Neuronal stem cell (in vitro differentiated cells): ENCODE measurements around the gene SEBOX.

Source experiments
- DNase-seq: peaks from one replicate; pipeline ENCODE4 v3.0.0-alpha.2; 2013; ENCODE audit warnings: low spot score
- H2AFZ ChIP-seq: one replicate; pipeline ENCODE4 v1.6.1; 2013; ENCODE audit warnings: mild to moderate bottlenecking, low read length, inconsistent platforms
- H2AK5ac ChIP-seq: 2 replicates; pipeline ENCODE4 v1.6.1; 2013; ENCODE audit warnings: low read depth, mild to moderate bottlenecking, inconsistent platforms, low read length, moderate library complexity, mixed read lengths
- H2BK120ac ChIP-seq: 2 replicates; pipeline ENCODE4 v1.6.1; 2013; ENCODE audit warnings: low read depth, mild to moderate bottlenecking, inconsistent platforms, low read length, moderate library complexity, mixed read lengths
- H2BK12ac ChIP-seq: one replicate; pipeline ENCODE4 v1.6.1; 2013; ENCODE audit warnings: low read length, inconsistent platforms
- H2BK15ac ChIP-seq: 2 replicates; pipeline ENCODE4 v1.6.1; 2013; ENCODE audit warnings: mild to moderate bottlenecking, low read length, inconsistent platforms, mixed read lengths
- H2BK5ac ChIP-seq: one replicate; pipeline ENCODE4 v1.6.1; 2013; ENCODE audit warnings: inconsistent platforms, mild to moderate bottlenecking, low read length, moderate library complexity
- H3K14ac ChIP-seq: one replicate; pipeline ENCODE4 v1.6.1; 2013; ENCODE audit warnings: low read length, inconsistent platforms
- H3K18ac ChIP-seq: 2 replicates; pipeline ENCODE4 v1.6.1; 2013; ENCODE audit warnings: low read length, inconsistent platforms
- H3K23ac ChIP-seq: 2 replicates; pipeline ENCODE4 v1.6.1; 2013; ENCODE audit warnings: low read depth, mild to moderate bottlenecking, mixed read lengths, low read length, inconsistent platforms; ENCODE audit not compliant: poor library complexity
- H3K27ac ChIP-seq: replicated peaks from 3 replicates; pipeline ENCODE4 v1.5.1; 2013; ENCODE audit warnings: low read length, inconsistent platforms
- H3K27me3 ChIP-seq, 3 experiments: 2 replicates each; pipeline ENCODE4 v1.6.1; 2013; ENCODE audit warnings: low read length in 3 of 3, mild to moderate bottlenecking in 2 of 3, inconsistent platforms in 1 of 3, low read depth in 1 of 3, mixed read lengths in 1 of 3, moderate library complexity in 1 of 3; ENCODE audit not compliant: control insufficient read depth in 3 of 3, insufficient read depth in 3 of 3
- H3K36me3 ChIP-seq, 2 donors: replicated peaks in 1 of 2; 2 replicates each; pipeline ENCODE4 v1.6.1; 2013; ENCODE audit warnings: low read length in 2 of 2; ENCODE audit not compliant: control insufficient read depth in 2 of 2, insufficient read depth in 2 of 2
- H3K4ac ChIP-seq: 2 replicates; pipeline ENCODE4 v1.6.1; 2013; ENCODE audit warnings: inconsistent platforms, mild to moderate bottlenecking, low read length, moderate library complexity
- H3K4me1 ChIP-seq, 2 donors: 1 replicate in 1 of 2; 2 replicates in 1 of 2; pipeline ENCODE4 v1.6.1; 2013; ENCODE audit warnings: low read length in 2 of 2, low read depth in 1 of 2; ENCODE audit not compliant: control insufficient read depth in 2 of 2, insufficient read depth in 1 of 2
- H3K4me2 ChIP-seq: one replicate; pipeline ENCODE4 v1.6.1; 2013; ENCODE audit warnings: mild to moderate bottlenecking, low read length, inconsistent platforms; ENCODE audit not compliant: insufficient read depth, poor library complexity, severe bottlenecking
- H3K4me3 ChIP-seq, 2 donors: 2 replicates each; pipeline ENCODE4 v1.5.1; 2013; ENCODE audit warnings: low read length in 2 of 2, mild to moderate bottlenecking in 2 of 2, inconsistent platforms in 1 of 2, moderate library complexity in 1 of 2
- H3K79me1 ChIP-seq: one replicate; pipeline ENCODE4 v1.6.1; 2013; ENCODE audit warnings: low read depth, mild to moderate bottlenecking, inconsistent platforms, low read length, moderate library complexity
- H3K9ac ChIP-seq: one replicate; pipeline ENCODE4 v1.6.1; 2013; ENCODE audit warnings: mild to moderate bottlenecking, low read depth, low read length, inconsistent platforms; ENCODE audit not compliant: poor library complexity
- H3K9me3 ChIP-seq, 2 donors: replicated peaks in 1 of 2; 2 replicates each; pipeline versions ENCODE3 to v1.6.1; 2013; ENCODE audit warnings: low read length in 2 of 2, mild to moderate bottlenecking in 2 of 2, inconsistent platforms in 1 of 2, low read depth in 1 of 2, mixed read lengths in 1 of 2, moderate library complexity in 1 of 2; ENCODE audit not compliant: control insufficient read depth in 2 of 2, insufficient read depth in 1 of 2
- H4K8ac ChIP-seq: one replicate; pipeline ENCODE4 v1.6.1; 2013; ENCODE audit warnings: low read depth, mild to moderate bottlenecking, inconsistent platforms, low read length, moderate library complexity
- H4K91ac ChIP-seq: one replicate; pipeline ENCODE4 v1.6.1; 2013; ENCODE audit warnings: low read length, low read depth, mild to moderate bottlenecking, inconsistent platforms; ENCODE audit not compliant: poor library complexity
- WGBS, 2 donors: extraction: QIAGEN DNeasy Blood & Tissue Kit; methylation state at CpG; one replicate each; pipeline ENCODE4 v1.1.7; 2013; ENCODE audit warnings: missing lambda C conversion rate in 2 of 2, mixed read lengths in 1 of 2; ENCODE audit not compliant: insufficient read length in 2 of 2, insufficient replicate concordance in 1 of 2; ENCODE audit errors: extremely low coverage in 2 of 2; 5-methylcytosine and 5-hydroxymethylcytosine counted together

SEBOX gene

DNA sequence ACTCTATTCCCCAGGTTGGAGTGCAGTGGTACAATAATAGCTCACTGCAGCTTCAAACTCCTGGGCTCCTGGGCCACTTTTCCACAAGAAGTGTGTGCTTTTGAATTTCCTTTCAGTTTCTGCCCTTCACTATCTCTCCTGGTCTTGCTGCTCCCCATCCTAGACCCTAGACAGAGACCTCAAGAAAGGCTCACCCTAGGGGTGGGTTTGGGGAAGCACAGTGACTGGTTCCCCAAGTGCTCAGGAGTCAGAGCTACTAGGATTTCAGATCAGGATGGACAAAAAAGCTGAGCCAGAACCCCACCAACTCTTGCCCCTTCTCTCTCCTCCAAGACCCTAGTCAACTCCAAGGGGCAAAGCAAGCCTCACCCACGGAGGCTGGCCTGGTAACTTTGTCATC, 1.6 kb upstream of the SEBOX start:
- H3K27me3 ChIP-seq, result no peaks in the 10 kb centered on the region
- H2AFZ ChIP-seq, result no peak overlapping the region
- peaks cover 6 to 30% of the 10 kb centered on the region in 2 donors for H3K36me3 ChIP-seq
- H4K91ac ChIP-seq, result no peak overlapping the region
- H3K4me3 ChIP-seq, result no peak overlapping the region
- DNase-seq, result no peak
- no peak overlapping the region for H2BK120ac ChIP-seq
- no peak overlapping the region for H2BK5ac ChIP-seq
- no peak overlapping the region for H3K14ac ChIP-seq
- H3K27ac ChIP-seq, result no peak overlapping the region
- H3K79me1 ChIP-seq, result no peaks in the 10 kb centered on the region
- no peak overlapping the region for H2BK12ac ChIP-seq
- H3K4me1 ChIP-seq, result peaks cover 15 to 16% of the 10 kb centered on the region in 2 donors
- H2BK15ac ChIP-seq, result no peak overlapping the region
- H4K8ac ChIP-seq, result no peak overlapping the region
- H3K18ac ChIP-seq, result no peak overlapping the region
- H3K23ac ChIP-seq, result no peak overlapping the region
- H3K4ac ChIP-seq, result no peak overlapping the region
- no peak overlapping the region for H3K9ac ChIP-seq
- WGBS, 2 donors, result no CpG with 5 or more reads among the region's 1 CpG
- H3K9me3 ChIP-seq, result no peaks in the 10 kb centered on the region
- H2AK5ac ChIP-seq, result no peak overlapping the region
- no peak overlapping the region for H3K4me2 ChIP-seq

DNA sequence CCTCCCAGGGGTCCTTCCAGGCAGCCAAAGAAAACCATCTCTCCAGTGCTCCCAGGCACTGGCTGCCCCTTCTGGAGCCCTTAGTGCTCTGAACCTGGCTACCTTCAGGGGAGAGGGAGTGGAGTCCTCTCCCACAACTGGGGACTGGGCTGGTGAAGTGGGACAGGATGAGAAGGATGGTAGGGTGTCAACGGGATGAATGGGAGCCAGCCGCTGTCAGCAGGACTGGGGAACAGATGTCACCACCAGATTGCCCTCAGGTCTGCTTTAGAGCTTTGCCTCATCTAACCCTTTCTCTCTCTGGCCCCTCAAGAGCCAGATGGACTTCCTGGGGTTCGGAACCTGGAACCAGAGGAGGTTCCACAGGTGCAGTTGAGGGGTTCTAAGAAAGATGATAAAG, 488 bp upstream of the SEBOX start:
- DNase-seq, result no peak
- H3K36me3 ChIP-seq, result peaks cover 11 to 42% of the 10 kb centered on the region in 2 donors
- H2AFZ ChIP-seq, result no peak overlapping the region
- no peak overlapping the region for H2BK5ac ChIP-seq
- no peak overlapping the region for H2BK12ac ChIP-seq
- H3K18ac ChIP-seq, result no peak overlapping the region
- no peak overlapping the region for H3K4ac ChIP-seq
- no peak overlapping the region for H2AK5ac ChIP-seq
- no peak overlapping the region for H3K14ac ChIP-seq
- no peaks in the 10 kb centered on the region for H3K79me1 ChIP-seq
- H2BK120ac ChIP-seq, result no peak overlapping the region
- WGBS, 2 donors, result no CpG with 5 or more reads among the region's 3 CpGs
- no peak overlapping the region for H3K4me2 ChIP-seq
- H3K27me3 ChIP-seq, result no peaks in the 10 kb centered on the region
- H3K4me3 ChIP-seq, result no peak overlapping the region
- H3K23ac ChIP-seq, result no peak overlapping the region
- H2BK15ac ChIP-seq, result no peak overlapping the region
- H3K4me1 ChIP-seq, result peaks cover 9 to 10% of the 10 kb centered on the region in 2 donors
- no peak overlapping the region for H4K91ac ChIP-seq
- H3K9me3 ChIP-seq, result no peaks in the 10 kb centered on the region
- no peak overlapping the region for H3K27ac ChIP-seq
- H3K9ac ChIP-seq, result no peak overlapping the region
- no peak overlapping the region for H4K8ac ChIP-seq

DNA sequence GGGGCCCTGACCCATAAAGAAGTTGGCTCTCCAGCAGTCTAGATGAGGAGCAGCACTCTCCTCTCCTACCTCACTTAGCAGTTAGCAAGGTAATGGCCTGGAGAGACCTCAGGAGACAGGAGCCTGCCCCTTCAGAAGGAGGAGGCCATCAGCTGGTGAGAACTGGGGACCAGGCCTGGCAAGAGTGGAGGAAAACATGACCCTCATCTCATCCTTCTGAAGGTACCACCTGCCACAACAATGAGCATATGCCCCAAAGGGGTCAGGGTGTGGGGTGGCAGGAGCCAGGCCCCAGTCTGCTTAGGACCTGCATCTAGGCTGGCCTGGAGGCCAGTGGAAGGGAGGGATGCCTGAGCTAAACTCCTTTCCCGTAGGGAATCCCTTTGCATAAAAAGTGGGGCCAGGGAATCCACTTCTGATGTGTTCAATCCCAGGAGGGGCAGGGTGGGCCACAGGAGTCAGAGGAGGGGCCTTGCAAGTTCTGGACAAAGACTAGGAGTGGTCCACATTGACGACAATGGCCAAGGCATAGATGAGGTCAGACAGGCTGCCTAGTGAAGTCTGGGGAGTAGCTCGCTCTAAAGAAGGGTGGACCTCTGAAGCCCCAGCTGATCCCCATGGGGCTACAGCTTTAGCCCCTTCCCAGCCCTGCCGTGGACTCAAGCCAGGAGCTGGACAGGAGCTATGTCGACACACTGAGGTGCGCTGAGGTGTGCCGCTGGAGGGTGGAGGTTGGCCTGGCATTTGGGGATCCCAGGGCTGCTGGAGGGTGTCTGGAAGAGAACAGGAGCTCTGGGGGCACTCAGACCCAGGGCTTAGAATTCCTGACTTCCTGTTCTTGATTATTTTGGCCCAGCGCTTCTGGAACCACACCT, 986 bp downstream of the SEBOX start:
- Histone ChIP-seq H3K9me3 (no peaks in the 10 kb centered on the region), H3K4ac (no peak overlapping the region), H2BK5ac (no peak overlapping the region), H3K4me2 (no peak overlapping the region), H2AK5ac (no peak overlapping the region), H3K27ac (no peak overlapping the region), H3K9ac (no peak overlapping the region), H2BK120ac (no peak overlapping the region), H2AFZ (no peak overlapping the region), H3K79me1 (no peaks in the 10 kb centered on the region), H3K36me3 (peaks cover 19 to 56% of the 10 kb centered on the region in 2 donors), H3K4me3 (no peak overlapping the region), H4K8ac (no peak overlapping the region), H4K91ac (no peak overlapping the region), H3K27me3 (no peaks in the 10 kb centered on the region), H3K14ac (no peak overlapping the region), H3K4me1 (no peaks in the 10 kb centered on the region), H2BK12ac (no peak overlapping the region), H3K18ac (no peak overlapping the region), H3K23ac (no peak overlapping the region), H2BK15ac (no peak overlapping the region)
- WGBS, 2 donors, result no CpG with 5 or more reads among the region's 8 CpGs
- DNase-seq, result no peak

DNA sequence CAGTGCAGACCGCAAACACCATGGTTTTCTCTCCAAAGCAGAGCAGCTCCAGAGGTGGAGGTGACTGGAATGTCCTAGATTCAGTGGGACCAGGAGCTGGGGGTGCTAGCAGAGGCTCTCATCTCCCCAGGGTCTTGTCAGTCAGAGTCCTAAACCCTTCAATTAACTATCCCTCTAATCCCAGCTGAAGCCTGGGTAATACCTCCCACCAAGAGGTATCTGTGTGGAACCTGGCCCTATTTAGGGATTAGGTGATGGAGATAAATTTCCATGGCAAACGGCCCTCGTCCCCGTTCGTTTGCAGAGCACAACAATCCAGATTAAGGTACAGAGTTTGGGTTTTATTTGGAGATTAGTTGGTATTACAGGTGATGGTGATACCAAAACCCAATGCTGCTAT, 1.8 kb downstream of the SEBOX start:
- Histone ChIP-seq H2BK12ac (no peak overlapping the region), H3K27me3 (no peaks in the 10 kb centered on the region), H3K27ac (no peak overlapping the region), H2BK5ac (no peak overlapping the region), H3K9me3 (no peaks in the 10 kb centered on the region), H4K8ac (no peak overlapping the region), H3K9ac (no peak overlapping the region), H2AFZ (no peak overlapping the region), H3K18ac (no peak overlapping the region), H3K23ac (no peak overlapping the region), H2BK15ac (no peak overlapping the region), H3K14ac (no peak overlapping the region), H3K4me2 (no peak overlapping the region), H3K4me3 (no peak overlapping the region), H3K4ac (no peak overlapping the region), H3K36me3 (peaks cover 19 to 57% of the 10 kb centered on the region in 2 donors), H2BK120ac (no peak overlapping the region), H4K91ac (no peak overlapping the region), H2AK5ac (no peak overlapping the region), H3K79me1 (no peaks in the 10 kb centered on the region), H3K4me1 (peaks cover 2 to 4% of the 10 kb centered on the region in 2 donors)
- no CpG with 5 or more reads among the region's 5 CpGs for WGBS, 2 donors
- DNase-seq, result no peak
